ENCODE results near the gene PCDH9. TPM values are rescaled to one million over a fixed set of nuclear protein-coding genes. Genes with fewer than 3 reads are reported as not detected.

Gene PCDH9
- total RNA-seq, 1 donor from 2014 or later, result 10.4 TPM

DNA sequence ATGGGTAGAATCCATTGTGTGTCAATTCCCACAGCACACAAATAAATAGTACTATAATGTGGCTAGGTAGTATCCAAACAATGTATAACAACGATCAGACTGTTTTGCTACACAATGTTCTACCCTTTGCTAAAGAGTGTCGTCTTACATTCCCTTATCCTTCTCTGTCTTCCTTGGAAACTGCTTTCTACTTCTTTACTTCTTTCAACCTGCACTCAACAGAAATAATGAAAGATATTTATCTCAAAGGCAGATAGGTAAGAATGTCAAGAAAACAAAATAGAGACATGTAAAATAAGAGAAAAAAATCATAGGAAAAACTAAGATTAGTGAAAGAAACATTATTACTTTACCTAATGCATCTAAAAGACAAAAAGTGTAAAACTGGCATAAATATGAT is 814.7 kb downstream of the PCDH9 start:
- no peaks in the 10 kb centered on the region for H3K9me3 ChIP-seq (ENCODE audit: insufficient read depth, low read depth, low read length)
- FAIRE-seq, result no peak
- H3K4me1 Mint-ChIP-seq (ENCODE audit: low read depth, unreplicated experiment), result no peaks in the 10 kb centered on the region

GRCh38 chr13:66414066-66414800 is 815.9 kb downstream of the PCDH9 start:
- no peak for FAIRE-seq
- Mint-ChIP-seq H3K4me3 (ENCODE audit: unreplicated experiment) (no peak overlapping the region), H3K36me3 (ENCODE audit: low read depth, unreplicated experiment) (no peaks in the 10 kb centered on the region), H3K27me3 (ENCODE audit: low read depth, unreplicated experiment) (no peaks in the 10 kb centered on the region), H3K9me3 (ENCODE audit: unreplicated experiment) (peaks cover 5% of the 10 kb centered on the region), H3K27ac (ENCODE audit: unreplicated experiment) (no peak overlapping the region), H3K4me1 (ENCODE audit: low read depth, unreplicated experiment) (no peaks in the 10 kb centered on the region)
- no peak overlapping the region for H3K27ac ChIP-seq (ENCODE audit: low read depth, low read length)
- no peaks in the 10 kb centered on the region for H3K4me1 ChIP-seq (ENCODE audit: insufficient read depth, low read length)
- H3K4me3 ChIP-seq (ENCODE audit: insufficient read depth, low read depth, low read length), result no peak overlapping the region
- H3K9ac ChIP-seq (ENCODE audit: low read length), result no peak overlapping the region
- no peaks in the 10 kb centered on the region for H3K79me2 ChIP-seq (ENCODE audit: insufficient read depth, low read length)
- no peaks in the 10 kb centered on the region for H3K27me3 ChIP-seq (ENCODE audit: insufficient read depth, low read length)
- no peak overlapping the region for H2AFZ ChIP-seq (ENCODE audit: low read depth, low read length)
- no peaks in the 10 kb centered on the region for H3K9me3 ChIP-seq (ENCODE audit: insufficient read depth, low read depth, low read length)
- DNase-seq (ENCODE audit: low read depth), result no peak
- H3K36me3 ChIP-seq (ENCODE audit: insufficient read depth, low read length), result no peaks in the 10 kb centered on the region
- H4K20me1 ChIP-seq (ENCODE audit: insufficient read depth, low read length), result no peaks in the 10 kb centered on the region
- no peak overlapping the region for H3K4me2 ChIP-seq (ENCODE audit: low read length)
- TF ChIP-seq EZH2 (IDR thresholded peaks at IDR 0.05; ENCODE audit: insufficient read depth, low read length) (no peak), CTCF (IDR thresholded peaks at IDR 0.05; ENCODE audit: insufficient read depth, low read depth, low read length) (no peak)

More for the DNA sequence above, 814.7 kb downstream of the PCDH9 start:
- no peaks in the 10 kb centered on the region for H3K36me3 ChIP-seq (ENCODE audit: insufficient read depth, low read length)
- H3K4me2 ChIP-seq (ENCODE audit: low read length), result no peak overlapping the region
- Mint-ChIP-seq H3K36me3 (ENCODE audit: low read depth, unreplicated experiment) (no peaks in the 10 kb centered on the region), H3K27ac (ENCODE audit: unreplicated experiment) (no peak overlapping the region), H3K27me3 (ENCODE audit: low read depth, unreplicated experiment) (no peaks in the 10 kb centered on the region), H3K9me3 (ENCODE audit: unreplicated experiment) (peaks cover 7% of the 10 kb centered on the region), H3K4me3 (ENCODE audit: unreplicated experiment) (no peak overlapping the region)
- H3K79me2 ChIP-seq (ENCODE audit: insufficient read depth, low read length), result no peaks in the 10 kb centered on the region
- DNase-seq (ENCODE audit: low read depth), result no peak
- TF ChIP-seq EZH2 (IDR thresholded peaks at IDR 0.05; ENCODE audit: insufficient read depth, low read length), result no peak
- no peak for TF ChIP-seq CTCF (IDR thresholded peaks at IDR 0.05; ENCODE audit: insufficient read depth, low read depth, low read length)
- H4K20me1 ChIP-seq (ENCODE audit: insufficient read depth, low read length), result no peaks in the 10 kb centered on the region
- H3K4me3 ChIP-seq (ENCODE audit: insufficient read depth, low read depth, low read length), result no peak overlapping the region
- H2AFZ ChIP-seq (ENCODE audit: low read depth, low read length), result no peak overlapping the region
- H3K27ac ChIP-seq (ENCODE audit: low read depth, low read length), result no peak overlapping the region
- no peak overlapping the region for H3K9ac ChIP-seq (ENCODE audit: low read length)
- H3K4me1 ChIP-seq (ENCODE audit: insufficient read depth, low read length), result no peaks in the 10 kb centered on the region
- H3K27me3 ChIP-seq (ENCODE audit: insufficient read depth, low read length), result no peaks in the 10 kb centered on the region

DNA sequence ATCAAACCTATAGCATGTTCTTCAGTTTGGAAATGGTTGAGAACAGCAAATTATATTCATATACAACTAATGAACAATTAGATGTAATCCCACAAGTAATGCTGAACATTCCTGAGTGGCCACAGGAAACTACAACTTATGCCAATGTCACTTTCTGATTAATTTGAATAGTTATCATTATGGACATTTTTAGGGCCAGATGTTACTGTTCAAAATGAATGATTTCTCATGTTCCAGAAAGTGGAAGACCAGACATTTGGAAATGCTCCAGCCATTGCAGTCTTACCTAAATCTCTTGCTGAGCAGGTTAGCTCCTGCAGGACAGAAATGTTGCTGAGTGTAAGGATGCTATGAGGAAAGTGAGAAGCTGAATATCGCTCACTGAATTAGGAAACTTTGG is 819.8 kb downstream of the PCDH9 start:
- DNase-seq (ENCODE audit: low read depth) (peak; percentile 67), FAIRE-seq (no peak)
- no peak overlapping the region for H2AFZ ChIP-seq (ENCODE audit: low read depth, low read length)
- H3K27ac ChIP-seq (ENCODE audit: low read depth, low read length), result no peak overlapping the region
- Mint-ChIP-seq H3K27me3 (ENCODE audit: low read depth, unreplicated experiment) (no peaks in the 10 kb centered on the region), H3K4me3 (ENCODE audit: unreplicated experiment) (no peak overlapping the region), H3K36me3 (ENCODE audit: low read depth, unreplicated experiment) (no peaks in the 10 kb centered on the region), H3K27ac (ENCODE audit: unreplicated experiment) (no peak overlapping the region), H3K9me3 (ENCODE audit: unreplicated experiment) (no peaks in the 10 kb centered on the region), H3K4me1 (ENCODE audit: low read depth, unreplicated experiment) (peaks cover 17% of the 10 kb centered on the region)
- H3K27me3 ChIP-seq (ENCODE audit: insufficient read depth, low read length), result no peaks in the 10 kb centered on the region
- H3K36me3 ChIP-seq (ENCODE audit: insufficient read depth, low read length), result no peaks in the 10 kb centered on the region
- H3K4me2 ChIP-seq (ENCODE audit: low read length), result no peak overlapping the region
- peaks cover 17% of the 10 kb centered on the region for H3K4me1 ChIP-seq (ENCODE audit: insufficient read depth, low read length)
- TF ChIP-seq CTCF (IDR thresholded peaks at IDR 0.05; ENCODE audit: insufficient read depth, low read depth, low read length) (no peak), EZH2 (IDR thresholded peaks at IDR 0.05; ENCODE audit: insufficient read depth, low read length) (no peak)
- H3K9ac ChIP-seq (ENCODE audit: low read length), result no peak overlapping the region
- H4K20me1 ChIP-seq (ENCODE audit: insufficient read depth, low read length), result no peaks in the 10 kb centered on the region
- no peaks in the 10 kb centered on the region for H3K9me3 ChIP-seq (ENCODE audit: insufficient read depth, low read depth, low read length)
- no peaks in the 10 kb centered on the region for H3K79me2 ChIP-seq (ENCODE audit: insufficient read depth, low read length)
- no peak overlapping the region for H3K4me3 ChIP-seq (ENCODE audit: insufficient read depth, low read depth, low read length)

Measured in astrocyte (in vitro differentiated cells and primary cell).